Parathyroid adenoma (tissue), 2 donors: ENCODE data around the gene BET1.

Experiments used
- H2AFZ ChIP-seq: fragments of 300-600 bp; sonication (generic); one replicate; pipeline ENCODE4 v1.7.0; 2017; ENCODE audit warnings: antibody characterized with exemption, mild to moderate bottlenecking
- H3K27ac ChIP-seq: fragments of 300-600 bp; sonication (generic); one replicate; pipeline ENCODE4 v1.7.0; 2017
- H3K27me3 ChIP-seq: fragments of 300-600 bp; sonication (generic); one replicate; pipeline ENCODE4 v1.7.0; 2017; ENCODE audit warnings: low read length; ENCODE audit not compliant: control insufficient read depth, insufficient read depth
- H3K36me3 ChIP-seq: fragments of 300-600 bp; sonication (generic); one replicate; pipeline ENCODE4 v1.7.0; 2017; ENCODE audit warnings: low read length; ENCODE audit not compliant: control insufficient read depth, insufficient read depth
- H3K4me1 ChIP-seq: fragments of 300-600 bp; sonication (generic); one replicate; pipeline ENCODE4 v1.7.0; 2017; ENCODE audit warnings: control low read depth
- H3K4me2 ChIP-seq: fragments of 300-600 bp; sonication (generic); one replicate; pipeline ENCODE4 v1.7.0; 2017; ENCODE audit warnings: low read length
- H3K4me3 ChIP-seq: fragments of 300-600 bp; sonication (generic); one replicate; pipeline ENCODE4 v1.7.0; 2017; ENCODE audit warnings: low read depth, low read length
- H3K79me2 ChIP-seq: fragments of 300-600 bp; sonication (generic); one replicate; pipeline ENCODE4 v1.7.0; 2017; ENCODE audit warnings: control low read depth
- H3K9ac ChIP-seq: fragments of 300-600 bp; sonication (generic); one replicate; pipeline ENCODE4 v1.7.0; 2017; ENCODE audit warnings: mild to moderate bottlenecking
- H3K9me3 ChIP-seq: fragments of 300-600 bp; sonication (generic); one replicate; pipeline ENCODE4 v1.7.0; 2017; ENCODE audit warnings: low read length; ENCODE audit not compliant: control insufficient read depth
- TF ChIP-seq, protein P1 (sequence below): fragments of 300-600 bp; sonication (generic); IDR thresholded peaks from one replicate; pipeline ENCODE4 v1.7.0; 2017; ENCODE audit warnings: antibody characterized with exemption, mild to moderate bottlenecking
- donor health status: primary hyperparathyroidism.

The BET1 gene

DNA sequence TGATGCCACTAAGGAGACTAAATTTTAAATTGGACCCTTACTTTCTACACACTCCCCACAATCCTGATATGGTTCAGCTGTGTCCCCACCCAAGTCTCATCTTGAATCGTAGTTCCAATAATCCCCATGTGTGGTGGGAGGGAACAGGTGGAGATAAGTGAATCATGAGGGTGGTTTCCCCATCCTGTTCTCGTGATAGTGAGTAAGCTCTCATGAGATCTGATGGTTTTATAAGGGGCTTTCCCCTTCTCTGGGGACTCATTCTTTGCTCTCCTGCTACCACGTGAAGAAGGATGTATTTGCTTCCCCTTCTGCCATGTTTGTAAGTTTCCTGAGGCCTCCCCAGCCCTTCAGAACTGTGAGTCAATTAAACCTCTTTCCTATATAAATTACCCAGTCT lies 18.4 kb upstream of the BET1 start:
- TF ChIP-seq, protein P1, sequence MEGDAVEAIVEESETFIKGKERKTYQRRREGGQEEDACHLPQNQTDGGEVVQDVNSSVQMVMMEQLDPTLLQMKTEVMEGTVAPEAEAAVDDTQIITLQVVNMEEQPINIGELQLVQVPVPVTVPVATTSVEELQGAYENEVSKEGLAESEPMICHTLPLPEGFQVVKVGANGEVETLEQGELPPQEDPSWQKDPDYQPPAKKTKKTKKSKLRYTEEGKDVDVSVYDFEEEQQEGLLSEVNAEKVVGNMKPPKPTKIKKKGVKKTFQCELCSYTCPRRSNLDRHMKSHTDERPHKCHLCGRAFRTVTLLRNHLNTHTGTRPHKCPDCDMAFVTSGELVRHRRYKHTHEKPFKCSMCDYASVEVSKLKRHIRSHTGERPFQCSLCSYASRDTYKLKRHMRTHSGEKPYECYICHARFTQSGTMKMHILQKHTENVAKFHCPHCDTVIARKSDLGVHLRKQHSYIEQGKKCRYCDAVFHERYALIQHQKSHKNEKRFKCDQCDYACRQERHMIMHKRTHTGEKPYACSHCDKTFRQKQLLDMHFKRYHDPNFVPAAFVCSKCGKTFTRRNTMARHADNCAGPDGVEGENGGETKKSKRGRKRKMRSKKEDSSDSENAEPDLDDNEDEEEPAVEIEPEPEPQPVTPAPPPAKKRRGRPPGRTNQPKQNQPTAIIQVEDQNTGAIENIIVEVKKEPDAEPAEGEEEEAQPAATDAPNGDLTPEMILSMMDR, result no peak

DNA sequence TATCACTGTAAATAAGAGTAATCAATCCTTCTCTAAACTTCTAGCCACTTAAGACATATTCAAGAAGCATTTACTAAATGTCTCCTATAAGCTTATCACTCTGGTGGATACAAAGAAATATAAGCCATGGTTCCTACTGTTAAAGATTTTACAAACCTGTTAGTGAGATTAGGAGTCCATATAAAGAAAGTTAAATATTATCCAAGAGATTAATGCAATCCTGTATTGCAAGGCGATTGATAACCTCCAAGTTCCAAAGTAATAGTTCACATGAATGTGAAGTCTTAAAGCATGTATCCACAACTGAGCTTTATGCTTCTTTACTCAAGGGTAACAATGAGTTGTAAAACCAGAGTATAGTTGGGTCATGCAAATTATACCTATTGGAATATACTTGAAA lies 12.6 kb upstream of the BET1 start:
- Histone ChIP-seq H3K36me3 (no peaks in the 10 kb centered on the region), H3K27me3 (no peaks in the 10 kb centered on the region), H2AFZ (no peak overlapping the region), H3K4me1 (no peaks in the 10 kb centered on the region), H3K79me2 (no peaks in the 10 kb centered on the region), H3K9ac (no peak overlapping the region), H3K4me2 (no peak overlapping the region), H3K4me3 (no peak overlapping the region), H3K27ac (no peak overlapping the region), H3K9me3 (no peaks in the 10 kb centered on the region)
- TF ChIP-seq, protein P1, result no peak

More for the DNA sequence above, 18.4 kb upstream of the BET1 start:
- H3K27ac ChIP-seq, result no peak overlapping the region
- H3K4me3 ChIP-seq, result no peak overlapping the region
- no peaks in the 10 kb centered on the region for H3K27me3 ChIP-seq
- H3K4me1 ChIP-seq, result no peaks in the 10 kb centered on the region
- H3K4me2 ChIP-seq, result no peak overlapping the region
- no peak overlapping the region for H3K9ac ChIP-seq
- H2AFZ ChIP-seq, result no peak overlapping the region
- no peaks in the 10 kb centered on the region for H3K9me3 ChIP-seq
- no peaks in the 10 kb centered on the region for H3K36me3 ChIP-seq
- no peaks in the 10 kb centered on the region for H3K79me2 ChIP-seq

DNA sequence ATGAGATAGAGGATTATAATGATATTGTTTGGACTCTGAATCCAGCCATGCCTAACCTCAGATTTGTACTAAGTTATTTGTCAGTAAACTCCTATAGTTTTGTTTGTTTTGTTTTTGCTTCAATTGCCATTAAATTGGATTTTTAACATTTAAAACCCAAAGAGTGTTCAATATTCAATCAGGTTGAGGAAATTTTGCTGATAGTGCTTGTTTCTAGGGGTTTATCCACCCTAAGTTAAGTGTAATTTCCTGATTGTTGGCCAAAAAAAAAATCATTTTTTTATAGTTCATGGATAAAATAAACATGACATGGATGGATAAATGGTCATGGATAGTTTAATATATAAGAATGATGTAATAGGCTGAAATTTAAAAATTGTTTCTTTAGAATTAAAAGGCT lies 11.4 kb upstream of the BET1 start:
- TF ChIP-seq, protein P1, result no peak

DNA sequence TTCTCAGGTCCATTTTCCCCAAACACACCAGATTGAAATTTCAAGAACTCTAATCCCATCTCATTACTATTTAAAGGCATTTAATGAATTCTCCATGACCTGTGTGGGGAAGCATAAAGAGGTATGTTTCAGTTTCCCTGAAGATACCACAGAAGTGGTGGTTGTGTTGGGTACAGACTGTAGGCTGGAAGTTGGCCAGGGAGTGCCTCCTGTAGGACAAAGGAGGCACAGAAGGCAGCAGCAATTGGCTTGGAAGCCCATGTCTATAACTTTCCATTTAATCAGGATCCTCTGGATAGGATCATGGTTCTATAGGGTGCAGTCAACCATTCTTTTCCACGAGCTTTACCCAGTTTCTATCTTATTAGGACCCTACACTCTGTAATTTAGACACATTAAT lies 8.6 kb upstream of the BET1 start:
- H3K9ac ChIP-seq, result no peak overlapping the region
- no peak overlapping the region for H3K4me2 ChIP-seq
- H3K9me3 ChIP-seq, result no peaks in the 10 kb centered on the region
- H3K27me3 ChIP-seq, result no peaks in the 10 kb centered on the region
- H3K79me2 ChIP-seq, result no peaks in the 10 kb centered on the region
- no peaks in the 10 kb centered on the region for H3K4me1 ChIP-seq
- no peaks in the 10 kb centered on the region for H3K36me3 ChIP-seq
- no peak overlapping the region for H3K4me3 ChIP-seq
- TF ChIP-seq, protein P1, result no peak
- no peak overlapping the region for H3K27ac ChIP-seq
- H2AFZ ChIP-seq, result no peak overlapping the region

More for the DNA sequence above, 11.4 kb upstream of the BET1 start:
- Histone ChIP-seq H3K79me2 (no peaks in the 10 kb centered on the region), H3K9me3 (no peaks in the 10 kb centered on the region), H3K27me3 (no peaks in the 10 kb centered on the region), H2AFZ (no peak overlapping the region), H3K36me3 (no peaks in the 10 kb centered on the region), H3K9ac (no peak overlapping the region), H3K4me3 (no peak overlapping the region), H3K27ac (no peak overlapping the region), H3K4me1 (no peaks in the 10 kb centered on the region), H3K4me2 (no peak overlapping the region)

DNA sequence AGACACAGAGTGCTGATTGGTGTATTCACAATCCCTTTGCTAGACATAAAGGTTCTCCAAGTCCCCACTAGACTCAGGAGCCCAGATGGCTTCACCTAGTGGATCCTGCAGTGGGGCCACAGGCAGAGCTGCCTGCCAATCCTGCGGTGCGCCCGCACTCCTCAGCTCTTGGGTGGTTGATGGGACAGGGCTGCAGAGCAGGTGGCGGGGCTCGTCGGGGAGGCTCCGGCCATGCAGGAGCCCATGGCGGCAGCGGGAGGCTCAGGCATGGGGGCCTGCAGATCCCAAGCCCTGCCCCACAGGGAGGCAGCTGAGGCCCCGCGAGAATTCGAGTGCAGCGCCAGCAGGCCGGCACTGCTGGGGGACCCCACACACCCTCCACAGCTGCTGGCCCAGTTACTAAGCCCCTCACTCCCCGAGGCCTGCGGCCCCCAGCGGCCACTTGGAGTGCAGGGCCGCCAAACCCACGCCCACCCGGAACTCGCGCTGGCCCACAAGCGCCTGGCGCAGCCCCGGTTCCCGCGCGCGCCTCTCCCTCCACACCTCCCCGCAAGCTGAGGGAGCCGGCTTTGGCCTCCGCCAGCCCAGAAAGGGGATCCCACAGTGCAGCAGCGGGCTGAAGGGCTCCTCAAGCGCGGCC lies 7.7 kb upstream of the BET1 start:
- H3K4me1 ChIP-seq, result no peaks in the 10 kb centered on the region
- H3K27ac ChIP-seq, result no peak overlapping the region
- no peak overlapping the region for H3K4me2 ChIP-seq
- H3K9me3 ChIP-seq, result no peaks in the 10 kb centered on the region
- no peaks in the 10 kb centered on the region for H3K79me2 ChIP-seq
- TF ChIP-seq, protein P1, result no peak
- no peaks in the 10 kb centered on the region for H3K27me3 ChIP-seq
- no peak overlapping the region for H3K9ac ChIP-seq
- no peaks in the 10 kb centered on the region for H3K36me3 ChIP-seq
- H2AFZ ChIP-seq, result no peak overlapping the region
- H3K4me3 ChIP-seq, result no peak overlapping the region
